Astrocyte of the spinal cord (primary cell): ENCODE measurements around the gene PRSS36.
"Not testable (repeated sequence)": the region's sequence is repeated elsewhere in the genome, so short reads cannot be mapped to it uniquely, and the experiment has no call there.

Experiments
- DNase-seq: peaks from one replicate; pipeline ENCODE4 v3.0.0; 2011; ENCODE audit warnings: low read depth, low spot score
- H3K4me3 ChIP-seq: 2 replicates; pipeline ENCODE4 v1.5.1; 2011; ENCODE audit warnings: low read depth, mild to moderate bottlenecking, low read length, moderate library complexity
- in situ Hi-C: cut with HindIII; loops from 2 replicates; pipeline ENCODE4 v1.10.0; 2017; ENCODE audit warnings: low sequenced_read_pairs
- TF ChIP-seq, protein P1 (sequence below): IDR thresholded peaks from 2 replicates; pipeline ENCODE4 v1.5.1; 2012; ENCODE audit warnings: low read depth, mild to moderate bottlenecking, low read length, inconsistent platforms

The PRSS36 gene

DNA sequence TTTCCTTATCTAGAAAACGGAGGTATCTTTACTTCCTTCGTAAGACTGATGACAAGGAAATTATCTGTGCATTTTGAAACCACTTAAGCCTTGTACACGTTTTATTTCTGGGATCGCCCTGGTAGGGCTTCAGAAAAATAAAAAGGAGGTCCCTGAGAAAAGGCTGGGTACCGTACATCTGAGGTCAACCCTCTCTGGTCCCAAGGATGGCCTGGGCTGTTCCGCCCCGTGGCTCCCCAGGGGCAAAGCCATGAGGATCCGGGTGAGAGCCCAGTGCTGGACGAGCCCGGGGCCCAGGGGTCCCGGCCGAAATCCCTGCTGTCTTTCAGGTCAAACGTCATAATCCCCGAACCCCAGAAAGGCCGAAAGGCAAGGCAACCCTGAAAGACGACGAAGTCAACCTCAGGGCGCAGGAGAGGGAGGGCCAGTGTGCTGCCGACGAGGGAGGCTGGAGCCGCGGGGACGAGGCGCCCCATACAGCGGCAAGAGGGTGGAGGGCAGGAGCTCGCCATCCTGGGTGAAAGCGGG lies 29.4 kb upstream of the PRSS36 start:
- DNase-seq: no peak
- TF ChIP-seq, protein P1, sequence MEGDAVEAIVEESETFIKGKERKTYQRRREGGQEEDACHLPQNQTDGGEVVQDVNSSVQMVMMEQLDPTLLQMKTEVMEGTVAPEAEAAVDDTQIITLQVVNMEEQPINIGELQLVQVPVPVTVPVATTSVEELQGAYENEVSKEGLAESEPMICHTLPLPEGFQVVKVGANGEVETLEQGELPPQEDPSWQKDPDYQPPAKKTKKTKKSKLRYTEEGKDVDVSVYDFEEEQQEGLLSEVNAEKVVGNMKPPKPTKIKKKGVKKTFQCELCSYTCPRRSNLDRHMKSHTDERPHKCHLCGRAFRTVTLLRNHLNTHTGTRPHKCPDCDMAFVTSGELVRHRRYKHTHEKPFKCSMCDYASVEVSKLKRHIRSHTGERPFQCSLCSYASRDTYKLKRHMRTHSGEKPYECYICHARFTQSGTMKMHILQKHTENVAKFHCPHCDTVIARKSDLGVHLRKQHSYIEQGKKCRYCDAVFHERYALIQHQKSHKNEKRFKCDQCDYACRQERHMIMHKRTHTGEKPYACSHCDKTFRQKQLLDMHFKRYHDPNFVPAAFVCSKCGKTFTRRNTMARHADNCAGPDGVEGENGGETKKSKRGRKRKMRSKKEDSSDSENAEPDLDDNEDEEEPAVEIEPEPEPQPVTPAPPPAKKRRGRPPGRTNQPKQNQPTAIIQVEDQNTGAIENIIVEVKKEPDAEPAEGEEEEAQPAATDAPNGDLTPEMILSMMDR: no peak
- H3K4me3 ChIP-seq: peak overlapping the region; percentile 98
- in situ Hi-C loops: loop anchor here (25.0 kb wide), 1 partner anchor 283 kb away; the partner anchor contains the start of genes ARMC5 and TGFB1I1

- in situ Hi-C loops: loop anchor here (25.0 kb wide), 1 partner anchor 285 kb away; the partner anchor contains the start of genes ARMC5 and TGFB1I1
- TF ChIP-seq, protein P1: no peak
- DNase-seq: peak; percentile 82
- H3K4me3 ChIP-seq: no peak overlapping the region
Observed at GRCh38 chr16:31177136-31177535, 27.3 kb upstream of the PRSS36 start.

DNA sequence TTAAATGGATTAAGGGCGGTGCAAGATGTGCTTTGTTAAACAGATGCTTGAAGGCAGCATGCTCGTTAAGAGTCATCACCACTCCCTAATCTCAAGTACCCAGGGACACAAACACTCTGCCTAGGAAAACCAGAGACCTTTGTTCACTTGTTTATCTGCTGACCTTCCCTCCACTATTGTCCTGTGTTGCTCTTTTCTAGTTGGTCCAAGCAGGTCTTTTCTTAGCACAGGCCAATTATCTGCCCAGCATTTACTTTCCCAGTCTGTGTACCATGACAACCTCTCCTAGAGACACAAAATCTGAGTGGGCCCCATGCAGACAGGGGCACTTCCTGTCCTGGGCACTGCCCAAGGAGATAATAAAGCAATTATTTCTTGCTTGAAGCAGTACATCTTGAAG lies 20.2 kb upstream of the PRSS36 start:
- H3K4me3 ChIP-seq, in situ Hi-C loops, DNase-seq: not testable (repeated sequence)

DNA sequence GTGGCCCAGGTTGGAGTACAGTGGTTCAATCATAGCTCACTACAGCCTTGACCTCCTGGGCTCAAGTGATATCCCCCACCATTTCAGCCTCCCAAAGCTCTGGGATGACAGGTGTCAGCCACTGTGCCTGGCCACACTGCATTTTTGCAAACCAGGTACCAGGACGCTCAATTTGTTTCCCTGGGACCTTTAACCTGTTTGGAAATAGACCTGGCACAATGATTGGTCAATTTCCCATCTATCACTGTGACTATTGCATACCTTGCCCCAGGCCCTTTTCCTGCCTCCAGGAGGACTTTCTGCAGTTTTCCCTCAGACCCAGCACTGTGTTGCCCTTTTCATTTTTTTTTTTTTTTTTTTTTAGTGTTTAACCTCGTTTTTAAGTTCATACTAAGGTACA lies 19.0 kb upstream of the PRSS36 start:
- TF ChIP-seq, protein P1: no peak
- in situ Hi-C loops: no loop called here
- H3K4me3 ChIP-seq: no peak overlapping the region
- DNase-seq: no peak

DNA sequence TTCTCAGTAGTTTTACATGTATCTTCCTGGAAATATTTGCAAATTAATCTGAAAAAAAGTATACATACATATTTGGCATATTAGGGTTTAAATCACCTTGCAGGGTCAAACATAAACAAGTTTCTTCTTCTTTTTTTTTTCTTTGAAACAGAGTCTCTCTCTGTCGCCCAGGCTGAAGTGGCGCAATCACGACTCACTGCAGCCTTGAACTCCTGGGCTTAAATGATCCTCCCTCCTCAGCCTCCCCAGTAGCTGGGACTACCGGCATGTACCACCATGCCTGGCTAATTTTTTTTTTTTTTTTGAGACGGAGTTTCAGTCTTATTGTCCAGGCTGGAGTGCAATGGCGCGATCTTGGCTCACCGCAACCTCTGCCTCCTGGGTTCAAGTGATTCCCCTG lies 17.4 kb upstream of the PRSS36 start:
- H3K4me3 ChIP-seq: no peak overlapping the region
- TF ChIP-seq, protein P1: no peak
- in situ Hi-C loops: no loop called here
- no peak for DNase-seq

GRCh38 chr16:31157136-31157535 lies 7.3 kb upstream of the PRSS36 start:
- in situ Hi-C loops: no loop called here
- TF ChIP-seq, protein P1: no peak
- DNase-seq: no peak
- no peak overlapping the region for H3K4me3 ChIP-seq

- DNase-seq, in situ Hi-C loops, H3K4me3 ChIP-seq: not testable (repeated sequence)
Observed at GRCh38 chr16:31150976-31151375, 1.1 kb upstream of the PRSS36 start.

DNA sequence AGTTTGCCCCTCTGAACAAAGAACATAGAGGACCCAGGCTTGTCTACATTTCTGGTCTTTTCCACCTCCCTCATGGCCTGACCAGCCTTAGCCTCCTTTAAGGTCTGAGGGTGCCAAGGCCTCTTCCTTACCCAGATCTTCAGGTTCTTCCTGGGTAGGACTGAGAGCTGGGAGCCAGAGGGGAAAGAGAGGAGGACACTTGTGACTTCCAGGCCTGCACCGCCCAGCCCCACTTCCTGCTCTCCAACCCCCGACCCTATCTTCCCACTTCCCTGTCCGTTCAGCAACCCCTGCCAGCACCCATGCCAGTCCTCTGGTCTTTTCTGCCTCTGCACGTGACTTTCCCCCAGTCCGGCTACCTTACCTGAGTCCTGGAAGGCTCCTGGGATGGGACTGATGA lies 534 bp downstream of the PRSS36 start:
- TF ChIP-seq, protein P1: no peak
- in situ Hi-C loops: no loop called here
- H3K4me3 ChIP-seq: no peak overlapping the region
- no peak for DNase-seq
